GM18499 (cell line): ENCODE data around the gene MTRF1.
"Not testable (repeated sequence)": the region's sequence is repeated elsewhere in the genome, so short reads cannot be mapped to it uniquely, and the experiment has no call there.

Experiments
- ATAC-seq: cut with Tn5 transposase; IDR thresholded peaks from one replicate; pipeline ENCODE4 v1.9.1; 2021; ENCODE audit warnings: moderate number of reproducible peaks; ENCODE audit not compliant: insufficient read depth, unreplicated experiment

The MTRF1 gene

DNA sequence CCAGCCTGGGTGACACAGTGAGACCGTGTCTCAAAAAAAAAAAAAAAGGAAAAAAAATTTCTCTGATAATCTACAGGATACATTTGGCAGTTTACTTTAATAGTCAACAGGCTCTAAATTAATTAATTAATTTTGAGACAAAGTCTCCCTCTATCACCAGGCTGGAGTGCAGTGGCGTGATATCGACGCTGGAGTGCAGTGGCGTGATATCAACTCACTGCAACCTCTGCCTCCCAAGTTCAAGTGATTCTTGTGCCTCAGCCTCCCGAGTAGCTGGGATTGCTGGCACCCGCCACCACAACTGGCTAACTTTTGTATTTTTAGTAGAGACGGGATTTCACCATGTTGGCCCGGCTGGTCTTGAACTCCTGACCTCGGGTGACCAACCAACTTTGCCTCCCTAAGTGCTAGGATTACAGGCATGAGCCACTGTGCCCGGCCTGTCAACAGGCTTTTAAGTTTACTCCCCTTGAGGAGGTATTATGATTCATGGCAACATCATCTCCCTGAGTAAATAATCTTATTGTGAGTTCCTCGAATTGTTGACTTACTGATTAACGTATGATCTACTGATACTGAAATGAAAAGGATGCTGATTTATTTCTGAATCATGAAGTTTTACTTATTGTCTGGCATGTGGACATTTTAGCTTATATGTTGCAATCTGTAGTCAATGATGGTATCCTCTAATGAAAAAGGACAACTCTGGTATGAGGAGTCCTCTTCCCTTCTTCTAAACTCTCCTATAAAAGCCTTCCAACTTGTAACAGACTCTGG is 21.3 kb upstream of the MTRF1 start:
- ATAC-seq = no peak

DNA sequence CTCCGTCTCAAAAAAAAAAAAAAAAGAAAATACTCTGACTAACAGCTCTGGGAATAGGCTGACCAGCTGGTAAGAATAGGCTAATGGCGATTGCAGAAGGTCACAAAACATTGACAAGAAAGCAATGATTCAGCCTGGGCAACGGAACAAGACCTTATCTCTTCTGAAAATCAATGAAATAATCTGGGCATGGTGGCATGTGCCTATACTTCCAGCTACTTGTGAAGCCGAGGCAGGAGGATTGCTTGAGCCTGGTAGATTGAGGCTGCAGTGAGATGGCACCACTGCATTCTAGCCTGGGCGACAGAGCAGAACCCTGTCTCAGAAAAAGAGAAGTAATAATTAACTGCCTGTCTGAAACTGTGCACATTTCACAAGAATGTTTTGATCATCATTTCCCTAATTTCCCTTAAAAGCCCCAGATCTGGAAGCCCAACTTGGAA is 18.8 kb upstream of the MTRF1 start:
- no peak for ATAC-seq

DNA sequence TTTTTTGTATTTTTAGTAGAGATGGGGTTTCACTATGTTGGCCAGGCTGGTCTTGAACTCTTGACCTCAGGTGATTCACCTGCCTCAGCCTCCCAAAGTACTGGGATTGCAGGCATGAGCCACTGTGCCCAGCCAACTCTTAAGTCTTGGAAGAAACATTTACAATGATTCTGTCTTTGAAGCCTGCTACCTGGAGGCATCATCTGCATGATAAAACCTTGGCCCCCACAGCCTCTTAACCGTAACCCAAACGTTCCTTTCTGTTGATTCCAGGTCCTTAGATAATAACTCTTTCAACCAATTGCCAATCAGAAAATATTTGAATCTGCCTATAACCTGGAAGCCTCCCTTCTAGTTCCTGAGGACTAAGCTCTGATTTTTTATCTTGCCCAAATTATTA is 15.8 kb upstream of the MTRF1 start:
- ATAC-seq = not testable (repeated sequence)

DNA sequence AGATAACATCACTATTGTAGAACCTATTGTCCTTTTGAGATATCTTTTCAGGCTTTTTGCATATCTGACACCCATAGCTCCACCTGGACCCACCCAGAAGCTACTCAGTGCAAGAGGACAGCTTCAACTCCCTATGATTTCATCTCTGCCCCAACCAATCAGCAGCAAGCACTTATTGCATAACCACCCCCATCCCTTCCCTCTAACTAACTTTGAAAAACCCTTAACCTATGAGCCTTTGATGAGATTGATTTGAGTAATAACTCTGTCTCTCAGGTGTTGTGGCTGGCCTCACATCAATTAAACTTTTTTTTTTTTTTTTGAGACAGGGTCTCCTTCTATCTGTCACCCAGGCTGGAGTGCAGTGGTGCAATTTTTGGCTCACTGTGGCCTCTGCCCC is 13.4 kb upstream of the MTRF1 start:
- no peak for ATAC-seq

DNA sequence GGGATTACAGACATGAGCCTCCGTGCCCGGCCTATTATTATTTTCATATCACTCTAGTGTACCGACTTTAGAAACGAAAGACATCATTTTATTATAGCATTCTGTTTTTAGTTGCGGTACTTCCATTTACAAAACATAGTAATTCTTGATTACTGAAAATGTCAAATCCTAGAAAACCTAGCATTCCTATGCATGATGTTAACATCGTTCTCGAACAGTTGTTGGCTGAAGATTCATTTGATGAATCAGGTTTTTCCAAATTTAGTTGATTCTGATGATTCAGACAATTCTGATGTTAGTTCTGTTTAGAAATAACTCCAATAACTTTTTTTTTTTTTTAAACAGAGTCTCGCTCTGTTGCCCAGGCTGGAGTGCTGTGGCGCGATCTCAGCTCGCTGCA is 11.5 kb upstream of the MTRF1 start:
- ATAC-seq = no peak

DNA sequence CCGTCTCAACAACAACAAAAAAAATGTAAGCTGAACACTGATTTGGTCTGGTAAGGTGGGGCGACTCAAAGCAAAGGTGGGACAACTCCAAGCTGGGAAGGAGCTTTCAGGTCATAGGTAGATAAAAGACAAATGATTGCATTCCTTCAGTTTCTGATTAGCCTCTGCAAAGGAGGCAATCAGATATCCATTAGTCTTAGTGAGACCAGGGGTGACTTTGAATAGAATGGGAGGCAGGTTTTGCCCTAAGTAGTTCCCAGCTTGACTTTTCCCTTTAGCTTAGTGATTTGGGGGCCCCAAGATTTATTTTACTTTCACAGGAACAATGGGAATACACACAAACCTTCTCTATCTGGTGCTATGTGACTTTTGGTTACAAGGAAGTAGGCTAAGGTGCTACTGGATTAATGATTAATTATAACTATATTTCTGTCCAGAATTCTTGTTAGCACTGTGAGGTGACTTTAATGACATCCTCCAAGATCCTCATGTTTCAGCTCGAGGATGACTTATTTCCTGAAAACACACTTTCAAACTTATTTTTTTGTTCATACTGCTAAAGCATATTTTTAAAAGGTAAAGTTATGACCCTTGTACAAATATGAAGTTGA is 10.6 kb upstream of the MTRF1 start:
- ATAC-seq = no peak

DNA sequence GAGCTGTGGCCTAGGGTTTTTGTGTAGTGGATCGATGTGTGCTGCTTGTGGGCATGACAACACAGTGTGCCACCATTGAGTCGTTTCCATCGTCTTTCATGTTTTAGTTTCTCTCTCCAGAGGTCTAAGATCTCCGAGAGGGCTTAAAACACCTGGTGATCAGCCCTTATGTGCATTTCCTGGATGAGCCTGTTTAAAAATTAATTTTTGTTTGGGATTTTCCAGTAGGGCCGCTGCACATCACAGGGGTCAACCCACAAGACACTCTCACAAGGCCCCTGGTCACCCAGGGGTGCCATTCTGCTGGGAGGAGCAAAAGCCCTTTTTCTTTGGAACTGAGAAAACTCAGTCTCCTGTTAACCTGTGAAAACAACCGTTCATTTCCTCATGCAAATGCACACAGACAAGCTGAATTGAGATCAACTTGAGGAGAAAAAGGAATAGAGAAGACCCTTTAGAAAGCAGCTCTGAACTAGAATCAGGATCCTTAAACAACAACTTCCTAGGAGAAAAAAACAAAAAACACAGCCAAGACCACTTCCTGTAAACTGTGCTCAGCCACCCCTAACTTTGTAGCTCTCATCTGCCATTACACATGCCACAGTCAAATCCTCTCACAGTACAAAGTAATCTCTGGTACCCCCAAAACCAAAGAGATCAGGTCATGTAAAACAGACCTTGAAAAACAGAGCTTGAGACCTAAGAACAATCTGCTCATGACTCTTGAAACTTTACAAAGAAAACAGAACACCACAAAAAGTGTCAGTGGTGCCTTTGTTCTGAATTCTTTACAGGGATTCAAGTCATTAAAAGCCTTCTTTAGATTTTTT is 8.3 kb upstream of the MTRF1 start:
- ATAC-seq = no peak

DNA sequence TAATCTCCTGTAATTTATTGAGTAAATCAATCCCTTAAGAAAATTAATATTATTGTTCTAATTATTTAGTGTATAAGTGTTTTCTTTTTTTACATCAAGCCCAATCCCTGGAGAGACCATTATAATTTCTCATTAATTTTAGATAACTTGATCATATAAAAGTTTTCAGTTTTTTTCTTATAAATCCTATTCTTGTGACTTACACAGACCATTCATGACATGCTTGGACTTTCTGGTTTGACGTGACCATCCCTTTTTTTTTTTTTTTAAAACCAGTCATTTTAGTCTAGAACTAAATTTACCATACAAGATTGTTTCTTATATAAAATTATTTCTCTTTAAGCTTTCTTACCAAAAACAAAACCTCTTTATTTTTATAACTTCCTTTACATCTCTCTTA is 5.4 kb upstream of the MTRF1 start:
- no peak for ATAC-seq

DNA sequence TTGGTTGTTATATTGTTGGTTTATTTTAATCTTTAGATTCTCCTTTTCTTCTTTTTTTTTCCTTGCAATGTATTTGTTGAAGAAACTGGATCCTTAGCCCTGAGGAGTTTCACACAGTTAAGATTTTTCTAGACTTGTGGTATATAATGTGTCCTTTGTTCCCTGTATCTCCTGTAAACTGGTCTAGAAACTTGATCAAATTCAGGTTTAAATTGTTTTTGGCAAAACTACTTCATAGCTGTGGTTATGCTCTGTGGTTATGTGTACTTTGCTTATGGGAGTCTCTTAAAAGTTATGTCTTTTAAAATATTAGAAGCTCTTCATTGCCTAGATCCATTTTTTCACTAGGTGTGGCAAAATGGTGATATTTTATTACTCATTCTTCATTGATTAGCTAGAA is 3.7 kb upstream of the MTRF1 start:
- ATAC-seq = no peak

DNA sequence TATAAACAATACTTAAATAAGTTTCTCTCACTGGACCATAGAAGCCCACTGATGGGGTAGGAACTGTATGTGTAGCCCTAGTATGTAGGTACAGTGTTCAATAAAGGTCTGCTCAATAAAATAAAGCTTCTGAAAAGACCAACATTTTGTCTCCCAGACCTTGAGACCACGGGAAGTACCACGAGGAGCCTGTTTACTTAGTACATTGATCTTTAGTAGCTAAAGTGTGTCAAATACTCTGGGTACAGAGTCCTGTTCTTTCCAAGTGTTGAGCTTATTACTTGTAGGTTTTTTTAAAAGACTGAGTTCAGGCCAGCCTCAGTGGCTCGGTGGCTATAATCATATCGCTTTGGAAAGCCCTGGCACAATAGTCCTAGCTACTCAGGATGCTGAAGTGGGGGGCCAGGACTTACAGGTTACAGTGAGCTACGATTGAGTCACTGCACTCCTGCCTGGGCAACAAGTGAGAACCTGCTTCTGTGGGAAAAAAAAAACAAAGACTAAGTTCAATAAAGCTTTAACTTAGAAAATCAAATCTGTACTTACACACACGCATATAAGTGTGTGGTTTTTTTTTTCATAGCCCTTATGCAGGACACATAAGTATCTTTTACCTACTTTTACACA is 3.4 kb downstream of the MTRF1 start:
- no peak for ATAC-seq

DNA sequence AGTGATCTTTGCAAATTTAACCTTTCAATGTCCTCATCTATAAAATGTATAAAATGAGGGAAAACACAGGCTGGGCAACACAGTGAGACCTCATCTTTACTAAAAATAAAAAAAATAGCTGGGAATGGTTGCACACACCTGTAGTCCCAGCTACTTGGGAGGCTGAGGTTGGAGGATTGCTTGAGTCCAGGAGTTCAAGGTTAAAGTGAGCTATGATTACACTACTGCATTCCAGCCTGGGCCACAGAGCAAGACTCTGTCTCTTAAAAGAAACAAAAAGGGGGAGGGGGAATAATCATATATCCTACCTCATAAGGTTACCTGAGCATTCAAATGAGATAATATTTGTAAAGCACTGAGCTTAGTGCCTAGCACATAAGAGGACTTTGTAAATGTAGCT is 5.8 kb downstream of the MTRF1 start:
- ATAC-seq = no peak

DNA sequence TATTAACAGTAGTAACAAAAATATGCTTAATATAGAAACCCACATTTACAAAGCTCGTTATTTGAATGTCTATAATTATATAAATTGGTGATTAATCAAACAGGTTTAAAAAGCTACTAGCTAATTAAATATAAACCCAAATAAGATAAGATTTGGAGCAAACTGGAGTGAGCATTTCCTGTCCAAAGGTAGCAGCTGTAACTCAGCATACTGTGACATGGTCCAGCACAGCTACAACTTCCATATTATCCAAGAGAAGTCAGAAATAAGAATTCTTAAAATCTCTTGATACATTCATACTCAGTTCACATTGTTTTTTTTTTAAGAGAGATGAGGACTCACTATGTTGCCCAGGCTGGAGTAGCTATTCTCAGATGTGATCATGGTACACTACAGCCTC is 8.5 kb downstream of the MTRF1 start:
- ATAC-seq = no peak

DNA sequence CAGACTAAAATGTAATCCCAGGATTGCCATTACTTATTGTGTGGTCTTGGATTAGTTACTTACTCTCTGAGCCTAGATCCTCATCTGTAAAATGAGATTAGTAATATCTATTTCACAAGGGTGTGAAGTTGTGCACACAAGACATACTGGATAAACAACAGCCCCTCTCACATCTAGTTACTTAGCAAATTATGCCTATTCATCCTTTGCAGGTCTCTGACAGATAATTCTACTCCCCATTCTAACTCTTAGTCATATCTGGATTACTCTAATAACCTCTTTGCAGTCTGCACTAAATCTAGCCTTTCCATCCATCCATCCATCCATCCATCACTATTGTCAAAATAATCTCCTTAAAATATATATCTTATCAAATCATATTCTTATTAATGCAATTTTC is 12.4 kb downstream of the MTRF1 start:
- no peak for ATAC-seq

DNA sequence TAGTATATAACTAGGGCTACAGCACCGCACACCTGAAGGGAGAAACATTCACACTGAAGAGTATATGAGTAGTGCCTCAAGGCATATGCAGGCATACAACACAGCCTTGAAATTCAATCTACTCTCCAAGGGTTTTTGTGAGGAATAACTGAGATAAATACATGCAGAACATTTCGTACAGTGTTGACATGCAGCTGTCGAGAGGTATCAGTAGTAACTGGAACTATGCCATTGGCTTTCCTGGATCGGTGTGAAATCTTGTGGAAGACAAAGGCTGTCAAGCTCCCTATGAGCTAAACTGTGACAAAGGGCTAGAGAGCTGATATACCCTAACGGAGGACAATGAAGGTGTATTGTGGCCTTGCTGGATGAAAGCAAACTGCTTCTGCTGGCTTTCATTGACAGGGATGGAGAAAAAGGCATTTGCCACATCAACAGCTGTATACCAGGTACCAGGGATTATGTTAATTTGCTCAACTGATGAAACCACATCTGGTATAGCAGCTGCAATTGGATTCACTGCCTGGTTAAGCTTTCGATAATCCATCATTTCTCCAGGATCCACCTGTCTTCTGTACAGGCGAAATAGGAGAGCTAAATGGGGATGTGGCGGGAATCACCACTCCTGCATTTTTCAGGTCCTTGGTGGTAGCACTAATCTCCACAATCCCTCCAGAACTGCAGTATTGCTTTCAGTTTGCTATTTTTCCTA is 16.3 kb downstream of the MTRF1 start:
- ATAC-seq = no peak

DNA sequence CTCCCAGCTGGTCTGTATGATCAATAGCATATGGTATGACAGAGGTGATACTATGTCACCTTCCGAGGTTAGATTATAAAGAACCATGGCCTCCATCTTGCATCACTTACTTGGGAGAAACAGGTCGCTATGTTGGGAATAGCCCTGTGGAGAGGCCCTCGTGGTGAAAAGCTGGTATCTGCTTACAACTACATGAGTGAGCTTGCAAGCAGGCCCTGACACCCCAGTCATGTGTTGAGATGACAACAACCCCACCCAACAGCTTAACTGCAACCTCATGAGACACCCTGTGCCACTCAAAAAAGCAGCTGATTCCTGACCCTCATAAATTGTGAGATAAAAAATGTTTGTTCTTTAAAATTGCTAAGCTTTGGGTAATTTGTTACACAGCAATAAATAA is 18.8 kb downstream of the MTRF1 start:
- no peak for ATAC-seq

DNA sequence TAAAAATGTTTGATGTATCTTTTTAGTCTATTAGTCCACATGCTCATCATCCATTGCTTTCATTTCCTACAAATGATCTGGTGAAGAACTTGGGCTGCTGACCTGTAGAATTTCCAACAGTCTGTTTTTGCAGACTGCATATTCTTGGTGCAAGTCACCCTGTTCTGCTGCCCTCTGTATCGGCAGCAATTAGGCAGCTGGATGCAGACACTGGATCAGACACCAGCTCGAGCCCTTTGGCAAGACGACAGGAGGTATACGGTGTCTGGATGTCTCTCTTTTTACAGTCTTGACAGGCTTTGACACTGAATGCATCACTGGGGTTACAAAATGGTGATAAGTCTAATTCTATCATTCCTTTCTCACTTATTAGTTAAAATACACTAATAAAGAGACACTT is 21.8 kb downstream of the MTRF1 start:
- no peak for ATAC-seq

DNA sequence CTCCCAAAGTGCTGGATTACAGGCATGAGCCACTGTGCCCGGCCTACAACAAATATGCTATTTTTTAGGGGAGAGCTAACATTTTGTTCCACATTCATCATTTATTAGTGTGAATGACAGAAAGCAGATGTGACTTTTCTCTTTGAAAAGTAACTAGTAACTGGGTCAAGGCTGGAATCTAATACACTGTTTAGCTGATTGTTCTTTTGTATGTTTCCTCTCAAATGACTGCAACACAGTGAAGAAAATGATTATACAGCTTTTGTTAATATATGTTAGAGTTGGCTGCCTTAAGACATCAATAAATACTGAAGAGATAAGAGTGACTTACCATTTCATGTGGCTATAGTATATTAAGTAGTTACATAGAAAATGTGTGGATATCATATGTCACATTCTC is 27.0 kb downstream of the MTRF1 start:
- no peak for ATAC-seq

DNA sequence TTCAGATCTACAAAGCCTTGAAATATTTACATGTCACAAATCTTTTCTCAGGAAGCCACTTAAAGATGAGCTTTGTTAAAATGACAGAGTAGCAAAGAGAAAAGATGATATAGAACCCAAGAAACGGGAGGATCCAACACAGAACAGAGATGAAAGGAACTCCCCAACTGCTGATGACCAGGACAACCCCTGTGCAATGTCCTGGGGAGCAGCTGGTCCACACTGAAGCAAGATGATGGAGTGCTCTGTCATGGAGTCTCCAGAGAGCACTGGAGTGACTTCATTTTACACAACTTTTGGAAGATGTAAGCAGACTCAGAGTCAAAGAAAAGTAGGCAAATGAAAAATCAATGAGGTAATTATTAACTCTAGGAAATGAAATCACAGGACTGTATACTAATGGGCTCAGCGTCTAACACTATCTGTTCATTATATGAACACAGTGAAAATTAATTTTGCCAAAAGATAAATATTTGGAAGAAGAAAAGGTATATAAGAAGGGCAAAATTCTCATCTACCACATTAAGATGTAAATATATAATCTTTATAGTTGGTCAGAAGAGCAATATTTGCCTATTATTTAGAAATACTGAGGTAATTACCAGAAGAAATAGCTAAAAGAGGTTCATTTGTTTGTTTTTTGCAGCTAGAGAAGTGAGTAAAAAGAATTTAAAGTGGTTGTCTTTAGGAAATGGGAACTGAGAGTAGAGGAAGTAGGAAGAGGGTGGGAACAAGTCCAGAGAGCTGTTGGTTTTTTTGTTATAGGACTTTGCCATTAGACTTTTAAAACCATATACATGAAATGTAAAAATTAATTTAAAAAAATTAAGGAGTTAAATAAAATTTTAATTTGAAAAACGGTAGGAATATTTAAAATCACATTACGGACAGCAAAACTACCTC is 30.5 kb downstream of the MTRF1 start:
- ATAC-seq = no peak

DNA sequence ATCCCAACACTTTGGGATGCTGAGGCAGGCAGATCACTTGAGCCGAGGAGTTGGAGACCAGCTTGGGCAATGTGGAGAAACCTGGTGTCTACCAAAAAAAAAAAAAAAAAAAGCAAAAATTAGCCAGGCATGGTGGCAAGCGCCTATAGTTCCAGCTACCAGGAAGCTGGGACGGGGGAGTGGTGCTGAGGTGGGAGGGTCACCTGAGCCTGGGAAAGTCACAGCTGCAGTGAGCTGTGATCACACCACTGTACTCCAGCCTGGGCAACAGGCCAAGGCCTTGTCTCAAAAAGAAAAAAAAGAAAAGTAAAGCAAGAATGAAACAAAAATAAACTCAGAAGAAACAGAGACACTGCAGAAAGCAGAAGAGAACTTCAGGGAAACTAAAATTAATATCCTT is 31.6 kb downstream of the MTRF1 start:
- ATAC-seq = no peak
